H9 (cell line): ENCODE data around the gene RAB26. TPM values are rescaled to one million over a fixed set of nuclear protein-coding genes. Genes with fewer than 3 reads are reported as not detected.

Source experiments
- DNase-seq: peaks from one replicate; pipeline ENCODE4 v3.0.0-alpha.2; 2017
- H2AFZ ChIP-seq: one replicate; pipeline ENCODE4 v1.6.1; 2013; ENCODE audit warnings: mild to moderate bottlenecking, low read length, control low read depth, moderate library complexity
- H2AK5ac ChIP-seq: 2 replicates; pipeline ENCODE4 v1.6.1; 2013; ENCODE audit warnings: low read length, control low read depth, mixed read lengths; ENCODE audit not compliant: insufficient read length
- H2BK120ac ChIP-seq: one replicate; pipeline ENCODE4 v1.6.1; 2013; ENCODE audit warnings: low read depth, mild to moderate bottlenecking, low read length, control low read depth, inconsistent platforms; ENCODE audit not compliant: poor library complexity, severe bottlenecking
- H2BK12ac ChIP-seq: 2 replicates; pipeline ENCODE4 v1.6.1; 2013; ENCODE audit warnings: low read length, control low read depth, mixed read lengths, low read depth; ENCODE audit not compliant: insufficient read length
- H2BK15ac ChIP-seq: 2 replicates; pipeline ENCODE4 v1.6.1; 2013; ENCODE audit warnings: low read depth, low read length, control low read depth
- H2BK20ac ChIP-seq: one replicate; pipeline ENCODE4 v1.6.1; 2013; ENCODE audit warnings: low read depth, mild to moderate bottlenecking, low read length, control low read depth, inconsistent platforms; ENCODE audit not compliant: poor library complexity, severe bottlenecking
- H2BK5ac ChIP-seq: 2 replicates; pipeline ENCODE4 v1.6.1; 2013; ENCODE audit warnings: low read length, control low read depth, mixed read lengths; ENCODE audit not compliant: insufficient read length
- H3K14ac ChIP-seq: 2 replicates; pipeline ENCODE4 v1.6.1; 2013; ENCODE audit warnings: low read length, control low read depth; ENCODE audit not compliant: insufficient read depth
- H3K18ac ChIP-seq: 2 replicates; pipeline ENCODE4 v1.6.1; 2013; ENCODE audit warnings: low read depth, mild to moderate bottlenecking, mixed read lengths, low read length, control low read depth; ENCODE audit not compliant: insufficient read length
- H3K23ac ChIP-seq: 2 replicates; pipeline ENCODE4 v1.6.1; 2013; ENCODE audit warnings: low read length, control low read depth, mixed read lengths, low read depth; ENCODE audit not compliant: insufficient read length
- H3K23me2 ChIP-seq: 2 replicates; pipeline ENCODE4 v1.6.1; 2013; ENCODE audit warnings: low read depth, mild to moderate bottlenecking, mixed read lengths, low read length, control low read depth; ENCODE audit not compliant: insufficient read length, poor library complexity, severe bottlenecking
- H3K27ac ChIP-seq: 2 replicates; pipeline ENCODE4 v1.5.1; 2013; ENCODE audit warnings: low read length, control low read depth, mixed read lengths, low read depth; ENCODE audit not compliant: insufficient read length
- H3K27me3 ChIP-seq: 2 replicates; pipeline ENCODE4 v1.6.1; 2013; ENCODE audit warnings: low read length, control low read depth, inconsistent platforms; ENCODE audit not compliant: insufficient read depth
- H3K4ac ChIP-seq: 2 replicates; pipeline ENCODE4 v1.6.1; 2013; ENCODE audit warnings: low read depth, mild to moderate bottlenecking, control low read depth, inconsistent platforms, low read length, moderate library complexity
- H3K4me1 ChIP-seq: 2 replicates; pipeline ENCODE4 v1.6.1; 2013; ENCODE audit warnings: low read length, control low read depth, inconsistent platforms; ENCODE audit not compliant: insufficient read depth
- H3K4me2 ChIP-seq: 2 replicates; pipeline ENCODE4 v1.6.1; 2013; ENCODE audit warnings: low read length, control low read depth, mixed read lengths; ENCODE audit not compliant: insufficient read length, insufficient read depth
- H3K56ac ChIP-seq: 2 replicates; pipeline ENCODE4 v1.6.1; 2013; ENCODE audit warnings: low read depth, mild to moderate bottlenecking, mixed read lengths, low read length, control low read depth; ENCODE audit not compliant: insufficient read length
- H3K79me1 ChIP-seq: 2 replicates; pipeline ENCODE4 v1.6.1; 2013; ENCODE audit warnings: low read depth, mild to moderate bottlenecking, moderate library complexity, low read length, control low read depth, inconsistent platforms; ENCODE audit not compliant: insufficient read depth, poor library complexity, severe bottlenecking
- H3K79me2 ChIP-seq: 2 replicates; pipeline ENCODE4 v1.6.1; 2013; ENCODE audit warnings: low read length, control low read depth, inconsistent platforms; ENCODE audit not compliant: insufficient read depth
- H3K9ac ChIP-seq: 2 replicates; pipeline ENCODE4 v1.6.1; 2013; ENCODE audit warnings: low read length, control low read depth, mixed read lengths; ENCODE audit not compliant: insufficient read length; ENCODE audit errors: extremely low read depth
- H3K9me3 ChIP-seq: one replicate; pipeline ENCODE4 v1.6.1; 2013; ENCODE audit warnings: low read depth, low read length, inconsistent platforms; ENCODE audit not compliant: control insufficient read depth
- H3T11ph ChIP-seq: one replicate; pipeline ENCODE4 v1.6.1; 2013; ENCODE audit warnings: mild to moderate bottlenecking, low read length, control low read depth, inconsistent platforms
- H4K20me1 ChIP-seq: one replicate; pipeline ENCODE4 v1.6.1; 2013; ENCODE audit not compliant: control insufficient read depth, insufficient read length, insufficient read depth
- H4K5ac ChIP-seq: 2 replicates; pipeline ENCODE4 v1.6.1; 2013; ENCODE audit warnings: low read depth, mild to moderate bottlenecking, mixed read lengths, low read length, control low read depth; ENCODE audit not compliant: insufficient read length
- H4K8ac ChIP-seq: replicated peaks from 2 replicates; pipeline ENCODE4 v1.6.1; 2013; ENCODE audit warnings: low read length, control low read depth, mixed read lengths, low read depth; ENCODE audit not compliant: insufficient read length
- H4K91ac ChIP-seq: 2 replicates; pipeline ENCODE4 v1.6.1; 2013; ENCODE audit warnings: low read depth, mild to moderate bottlenecking, moderate library complexity, mixed read lengths, low read length, control low read depth; ENCODE audit not compliant: insufficient read length
- H3K27ac Mint-ChIP-seq, 3 experiments: 2 replicates in 2 of 3; 3 replicates in 1 of 3; pipeline ENCODE4 v1.8.0; 2020 to 2021; ENCODE audit warnings: mixed read lengths in 3 of 3, mild to moderate bottlenecking in 1 of 3, moderate library complexity in 1 of 3
- H3K27me3 Mint-ChIP-seq: 2 replicates; pipeline ENCODE4 v1.8.0; 2021; ENCODE audit warnings: low read depth, mild to moderate bottlenecking, moderate library complexity, mixed read lengths
- H3K36me3 Mint-ChIP-seq, 3 experiments: 2 replicates in 2 of 3; 3 replicates in 1 of 3; pipeline ENCODE4 v1.8.0; 2020 to 2021; ENCODE audit warnings: low read depth in 3 of 3, mixed read lengths in 3 of 3; ENCODE audit not compliant: insufficient read depth in 1 of 3
- H3K4me1 Mint-ChIP-seq, 2 experiments: 2 replicates each; pipeline ENCODE4 v1.8.0; 2020; ENCODE audit warnings: mixed read lengths in 2 of 2
- H3K4me3 Mint-ChIP-seq, 2 experiments: 2 replicates in 1 of 2; 3 replicates in 1 of 2; pipeline ENCODE4 v1.8.0; 2020 to 2021; ENCODE audit warnings: mild to moderate bottlenecking in 2 of 2, mixed read lengths in 2 of 2, moderate library complexity in 1 of 2
- H3K9me3 Mint-ChIP-seq, 2 experiments: 2 replicates in 1 of 2; 3 replicates in 1 of 2; pipeline ENCODE4 v1.8.0; 2020; ENCODE audit warnings: mild to moderate bottlenecking in 2 of 2, mixed read lengths in 2 of 2, moderate library complexity in 1 of 2
- WGBS: extraction: QIAGEN DNeasy Blood & Tissue Kit; methylation state at CpG from one replicate; pipeline ENCODE4 v1.1.7; 2013; ENCODE audit warnings: missing lambda C conversion rate, low lambda C conversion rate, mixed read lengths; ENCODE audit not compliant: insufficient read length; ENCODE audit errors: extremely low coverage; 5-methylcytosine and 5-hydroxymethylcytosine counted together
- total RNA-seq: library from RNA; stranded (reverse); gene quantifications from 2 replicates; pipeline ENCODE4 v1.2.1, GENCODE V29; 2021
- TF ChIP-seq, protein P1 (sequence below): fragments of 200-600 bp; sonication (generic); conservative IDR thresholded peaks from 3 replicates; pipeline ENCODE4 v1.8.0; 2021; ENCODE audit warnings: antibody characterized with exemption, mild to moderate bottlenecking

The RAB26 gene
- total RNA-seq, 1 experiment from 2014 or later: 2.4 TPM

DNA sequence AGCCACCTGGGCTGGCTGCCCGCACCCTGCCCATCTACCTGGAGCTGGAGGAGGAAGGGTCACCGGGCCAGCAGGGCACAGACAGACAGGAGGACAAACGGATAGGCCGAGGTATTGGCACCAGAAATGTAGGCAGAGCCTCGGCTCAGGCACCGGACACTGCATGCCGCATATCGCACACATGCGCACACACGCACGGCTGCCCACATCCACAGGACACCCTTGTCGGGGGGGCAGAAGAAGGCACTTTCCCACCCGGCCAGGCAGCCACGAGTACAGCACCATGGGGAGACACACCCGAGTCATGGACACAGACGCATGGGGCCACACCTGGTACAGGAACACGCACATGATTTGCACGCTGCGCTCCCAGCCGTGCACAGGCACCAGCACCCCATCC lies 33.5 kb downstream of the RAB26 start:
- Mint-ChIP-seq H3K4me3 (no peak overlapping the region), H3K27me3 (no peaks in the 10 kb centered on the region), H3K4me1 (peaks cover 3 to 7% of the 10 kb centered on the region in 2 experiments), H3K9me3 (no peaks in the 10 kb centered on the region), H3K27ac (peak overlapping the region in 2 of 3 experiments; percentile 57 to 89; a peak in 2 of 7 replicates), H3K36me3 (peaks cover 0 to 13% (median 10%) of the 10 kb centered on the region in 3 experiments; a peak in 4 of 7 replicates)
- Histone ChIP-seq H4K8ac (no peak overlapping the region), H2BK15ac (no peak overlapping the region), H4K91ac (no peak overlapping the region), H3K27ac (no peak overlapping the region), H3K79me1 (no peaks in the 10 kb centered on the region), H3K79me2 (no peaks in the 10 kb centered on the region), H2AK5ac (no peak overlapping the region), H3K23me2 (no peaks in the 10 kb centered on the region), H3K14ac (no peak overlapping the region), H3K9ac (no peak overlapping the region), H2BK20ac (no peak overlapping the region), H3K4ac (no peak overlapping the region), H2BK12ac (no peak overlapping the region), H3K23ac (no peak overlapping the region), H4K5ac (no peak overlapping the region), H3K9me3 (no peaks in the 10 kb centered on the region), H2AFZ (no peak overlapping the region), H3K4me1 (no peaks in the 10 kb centered on the region), H3K56ac (no peak overlapping the region), H2BK5ac (no peak overlapping the region), H3K18ac (no peak overlapping the region), H4K20me1 (peaks cover 3% of the 10 kb centered on the region), H3K4me2 (no peak overlapping the region), H3T11ph (no peak overlapping the region), H2BK120ac (no peak overlapping the region), H3K27me3 (no peaks in the 10 kb centered on the region)
- DNase-seq: no peak
- TF ChIP-seq, protein P1, sequence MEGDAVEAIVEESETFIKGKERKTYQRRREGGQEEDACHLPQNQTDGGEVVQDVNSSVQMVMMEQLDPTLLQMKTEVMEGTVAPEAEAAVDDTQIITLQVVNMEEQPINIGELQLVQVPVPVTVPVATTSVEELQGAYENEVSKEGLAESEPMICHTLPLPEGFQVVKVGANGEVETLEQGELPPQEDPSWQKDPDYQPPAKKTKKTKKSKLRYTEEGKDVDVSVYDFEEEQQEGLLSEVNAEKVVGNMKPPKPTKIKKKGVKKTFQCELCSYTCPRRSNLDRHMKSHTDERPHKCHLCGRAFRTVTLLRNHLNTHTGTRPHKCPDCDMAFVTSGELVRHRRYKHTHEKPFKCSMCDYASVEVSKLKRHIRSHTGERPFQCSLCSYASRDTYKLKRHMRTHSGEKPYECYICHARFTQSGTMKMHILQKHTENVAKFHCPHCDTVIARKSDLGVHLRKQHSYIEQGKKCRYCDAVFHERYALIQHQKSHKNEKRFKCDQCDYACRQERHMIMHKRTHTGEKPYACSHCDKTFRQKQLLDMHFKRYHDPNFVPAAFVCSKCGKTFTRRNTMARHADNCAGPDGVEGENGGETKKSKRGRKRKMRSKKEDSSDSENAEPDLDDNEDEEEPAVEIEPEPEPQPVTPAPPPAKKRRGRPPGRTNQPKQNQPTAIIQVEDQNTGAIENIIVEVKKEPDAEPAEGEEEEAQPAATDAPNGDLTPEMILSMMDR: no peak
- no CpG with 5 or more reads among the region's 20 CpGs for WGBS
